ENCODE measurements around the gene YIPF3. TPM values are rescaled to one million over a fixed set of nuclear protein-coding genes. Genes with fewer than 3 reads are reported as not detected.
A peak's percentile ranks its signal among the peaks of the same experiment; 100 is the strongest.

The YIPF3 gene
- total RNA-seq, 1 experiment from 2014 or later, result 65.1 TPM

DNA sequence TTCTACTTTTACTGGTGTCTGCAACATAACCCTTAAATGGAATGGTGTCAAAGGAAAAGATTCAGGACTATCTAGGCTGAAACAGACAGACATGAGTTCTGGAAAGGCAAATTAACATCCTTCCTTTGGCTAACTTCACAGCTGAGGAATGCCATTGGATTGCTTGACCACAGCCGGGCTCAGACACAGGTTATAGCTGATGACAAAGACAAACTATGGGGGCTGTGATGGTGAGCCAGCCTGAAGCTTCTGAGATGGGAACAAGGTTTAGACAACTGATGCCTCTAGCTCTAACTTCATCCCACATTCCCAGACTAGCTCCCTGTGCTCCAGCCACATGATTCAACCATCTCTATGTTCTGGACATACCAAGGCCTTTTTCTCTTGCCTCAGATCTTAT lies 15.5 kb upstream of the YIPF3 start:
- POLR2A ChIA-PET, result interaction anchor here (0.8 to 1.3 kb wide), 3 partner anchors 8 to 12 kb away, joined by 3 to 4 read pairs (median 3); no protein-coding TSS in a partner anchor
- TF ChIP-seq, protein P1, sequence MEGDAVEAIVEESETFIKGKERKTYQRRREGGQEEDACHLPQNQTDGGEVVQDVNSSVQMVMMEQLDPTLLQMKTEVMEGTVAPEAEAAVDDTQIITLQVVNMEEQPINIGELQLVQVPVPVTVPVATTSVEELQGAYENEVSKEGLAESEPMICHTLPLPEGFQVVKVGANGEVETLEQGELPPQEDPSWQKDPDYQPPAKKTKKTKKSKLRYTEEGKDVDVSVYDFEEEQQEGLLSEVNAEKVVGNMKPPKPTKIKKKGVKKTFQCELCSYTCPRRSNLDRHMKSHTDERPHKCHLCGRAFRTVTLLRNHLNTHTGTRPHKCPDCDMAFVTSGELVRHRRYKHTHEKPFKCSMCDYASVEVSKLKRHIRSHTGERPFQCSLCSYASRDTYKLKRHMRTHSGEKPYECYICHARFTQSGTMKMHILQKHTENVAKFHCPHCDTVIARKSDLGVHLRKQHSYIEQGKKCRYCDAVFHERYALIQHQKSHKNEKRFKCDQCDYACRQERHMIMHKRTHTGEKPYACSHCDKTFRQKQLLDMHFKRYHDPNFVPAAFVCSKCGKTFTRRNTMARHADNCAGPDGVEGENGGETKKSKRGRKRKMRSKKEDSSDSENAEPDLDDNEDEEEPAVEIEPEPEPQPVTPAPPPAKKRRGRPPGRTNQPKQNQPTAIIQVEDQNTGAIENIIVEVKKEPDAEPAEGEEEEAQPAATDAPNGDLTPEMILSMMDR (IDR thresholded peaks at IDR 0.05; ENCODE audit: unreplicated experiment), result no peak
- intact Hi-C loops (cut with micrococcal nuclease), result no loop called here
- Mint-ChIP-seq H3K4me3 (ENCODE audit: unreplicated experiment) (no peak overlapping the region), H3K27me3 (ENCODE audit: insufficient read depth, unreplicated experiment) (no peaks in the 10 kb centered on the region), H3K27ac (ENCODE audit: low read depth, unreplicated experiment) (no peak overlapping the region), H3K36me3 (ENCODE audit: insufficient read depth, unreplicated experiment) (peaks cover 85% of the 10 kb centered on the region), H3K4me1 (ENCODE audit: insufficient read depth, unreplicated experiment) (no peaks in the 10 kb centered on the region), H3K9me3 (ENCODE audit: unreplicated experiment) (no peaks in the 10 kb centered on the region)
- DNase-seq (ENCODE audit: unreplicated experiment), result no peak
- CTCF ChIA-PET, result interaction anchor here (0.9 kb wide), 1 partner anchor 25 kb away, joined by 3 read pairs; no protein-coding TSS in a partner anchor
- BruUV-seq (replicated peaks), result no TSS peak

DNA sequence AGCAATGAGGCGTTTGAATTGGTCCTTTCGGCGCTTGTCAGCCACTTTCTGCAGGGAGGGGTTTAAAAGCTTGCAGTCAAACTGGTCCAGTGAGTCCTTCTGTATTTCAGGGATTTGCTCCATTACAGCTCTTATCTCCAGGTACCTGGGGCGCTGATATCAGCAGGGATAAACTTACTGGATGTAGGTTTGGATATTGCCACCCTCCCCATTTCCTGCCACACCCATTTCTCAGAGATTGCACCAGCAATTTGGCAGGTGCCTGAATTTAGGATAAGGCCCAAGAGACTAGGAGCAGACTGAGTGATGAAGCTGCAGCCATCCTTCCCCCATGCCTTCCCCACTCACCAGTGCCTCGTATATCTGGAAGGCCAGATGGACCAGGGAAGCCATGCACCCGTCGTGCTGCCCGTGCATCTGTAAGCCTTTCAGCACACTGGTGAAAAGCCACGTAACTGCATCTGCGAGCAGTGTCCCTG lies 7.8 kb upstream of the YIPF3 start:
- Mint-ChIP-seq H3K4me1 (ENCODE audit: insufficient read depth, unreplicated experiment) (peaks cover 5% of the 10 kb centered on the region), H3K4me3 (ENCODE audit: unreplicated experiment) (no peak overlapping the region), H3K27me3 (ENCODE audit: insufficient read depth, unreplicated experiment) (no peaks in the 10 kb centered on the region), H3K9me3 (ENCODE audit: unreplicated experiment) (no peaks in the 10 kb centered on the region), H3K27ac (ENCODE audit: low read depth, unreplicated experiment) (peak overlapping the region; percentile 61), H3K36me3 (ENCODE audit: insufficient read depth, unreplicated experiment) (peaks cover 10% of the 10 kb centered on the region)
- POLR2A ChIA-PET, result interaction anchor here (0.6 to 1.9 kb wide), 2 partner anchors 9 to 494 kb away, joined by 4 to 5 read pairs; no protein-coding TSS in a partner anchor
- intact Hi-C loops (cut with micrococcal nuclease), result no loop called here
- no peak for DNase-seq (ENCODE audit: unreplicated experiment)
- TF ChIP-seq, protein P1 (IDR thresholded peaks at IDR 0.05; ENCODE audit: unreplicated experiment), result no peak
- no TSS peak for BruUV-seq (replicated peaks)
- CTCF ChIA-PET, result interaction anchor here (0.8 kb wide), 1 partner anchor 18 kb away, joined by 5 read pairs; no protein-coding TSS in a partner anchor

DNA sequence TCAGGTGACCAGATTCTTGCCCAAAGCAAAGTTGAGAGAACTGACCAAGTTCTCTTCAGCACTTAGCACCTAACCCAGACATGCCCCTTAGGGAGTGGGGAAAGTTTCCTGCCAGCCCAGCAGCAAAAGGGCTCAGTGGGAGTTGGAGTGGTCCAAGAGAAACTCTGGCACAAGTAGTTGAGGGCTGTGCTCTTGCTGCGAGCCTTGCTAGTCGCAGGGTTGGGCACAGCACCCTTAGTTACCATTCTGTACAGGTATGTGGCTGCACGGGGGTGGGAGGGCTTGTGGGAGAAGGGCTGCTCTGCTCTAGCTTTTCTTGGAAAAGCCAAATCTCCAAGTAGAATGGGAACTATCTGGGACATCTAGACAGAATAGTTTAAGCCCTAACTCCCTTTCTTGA lies 6.6 kb upstream of the YIPF3 start:
- no TSS peak for BruUV-seq (replicated peaks)
- intact Hi-C loops (cut with micrococcal nuclease), result no loop called here
- CTCF ChIA-PET, result no interaction called here

DNA sequence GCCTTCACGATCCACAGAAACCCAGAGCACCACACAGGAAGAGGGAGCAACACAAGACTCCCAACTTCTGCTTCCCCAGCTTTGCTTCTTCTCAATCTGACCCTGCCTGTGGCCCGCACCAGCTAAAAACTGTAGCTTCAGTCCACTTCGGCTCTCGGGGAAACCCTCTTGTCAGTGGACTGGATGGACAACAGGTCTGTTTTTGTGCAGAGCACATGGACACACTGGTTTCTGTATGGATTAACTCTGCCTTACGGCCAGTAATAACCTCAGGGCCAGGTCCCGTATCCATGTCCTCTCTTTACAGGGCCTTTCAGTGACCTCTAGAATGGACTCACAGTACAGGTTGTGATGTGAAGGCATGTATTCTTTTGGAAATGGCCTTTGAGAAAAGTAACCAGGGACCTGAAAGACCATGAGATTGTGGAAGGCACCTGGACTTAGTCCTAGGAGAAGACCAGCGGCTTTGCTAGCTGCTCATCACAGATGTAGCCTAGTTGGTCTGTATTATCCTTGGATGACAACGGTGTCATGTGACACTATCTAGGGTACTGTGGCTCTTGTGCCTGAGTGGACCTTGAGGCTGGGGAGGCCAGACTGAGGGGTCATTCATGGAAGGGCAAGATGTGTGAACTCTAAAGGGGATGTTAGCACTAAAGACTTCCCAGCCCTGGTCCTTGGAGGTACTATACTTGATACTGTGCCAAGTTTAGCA lies 6.0 kb upstream of the YIPF3 start:
- Mint-ChIP-seq H3K27me3 (ENCODE audit: insufficient read depth, unreplicated experiment) (no peaks in the 10 kb centered on the region), H3K4me1 (ENCODE audit: insufficient read depth, unreplicated experiment) (peaks cover 5% of the 10 kb centered on the region), H3K27ac (ENCODE audit: low read depth, unreplicated experiment) (no peak overlapping the region), H3K36me3 (ENCODE audit: insufficient read depth, unreplicated experiment) (no peaks in the 10 kb centered on the region), H3K9me3 (ENCODE audit: unreplicated experiment) (no peaks in the 10 kb centered on the region), H3K4me3 (ENCODE audit: unreplicated experiment) (no peak overlapping the region)
- intact Hi-C loops (cut with micrococcal nuclease), result no loop called here
- ChIA-PET CTCF (no interaction called here), POLR2A (interaction anchor here (0.7 to 1.6 kb wide), 2 partner anchors 12 to 95 kb away, joined by 3 read pairs; partner anchors contain the start of genes ABCC10 and LRRC73)
- TSS peak; percentile 25 for BruUV-seq (replicated peaks)
- DNase-seq (ENCODE audit: unreplicated experiment), result no peak
- TF ChIP-seq, protein P1 (IDR thresholded peaks at IDR 0.05; ENCODE audit: unreplicated experiment), result no peak

More for the DNA sequence above, 6.6 kb upstream of the YIPF3 start:
- Mint-ChIP-seq H3K36me3 (ENCODE audit: insufficient read depth, unreplicated experiment) (no peaks in the 10 kb centered on the region), H3K4me1 (ENCODE audit: insufficient read depth, unreplicated experiment) (peaks cover 5% of the 10 kb centered on the region), H3K9me3 (ENCODE audit: unreplicated experiment) (no peaks in the 10 kb centered on the region), H3K4me3 (ENCODE audit: unreplicated experiment) (no peak overlapping the region), H3K27me3 (ENCODE audit: insufficient read depth, unreplicated experiment) (no peaks in the 10 kb centered on the region), H3K27ac (ENCODE audit: low read depth, unreplicated experiment) (no peak overlapping the region)
- POLR2A ChIA-PET, result no interaction called here
- TF ChIP-seq, protein P1 (IDR thresholded peaks at IDR 0.05; ENCODE audit: unreplicated experiment), result no peak
- DNase-seq (ENCODE audit: unreplicated experiment), result no peak
